H1 (cell line): Measurements from ENCODE around the gene CXorf65. TPM values are rescaled to one million over a fixed set of nuclear protein-coding genes. Genes with fewer than 3 reads are reported as not detected.

Source experiments
- ATF2 ChIP-seq: IDR thresholded peaks from 2 replicates; pipeline ENCODE4 v1.6.1; 2012; ENCODE audit warnings: low read length, inconsistent platforms
- polyA plus RNA-seq, 7 experiments: library from polyadenylated mRNA; depleted of rRNA in 3 of 7; stranded (reverse) in 5 of 7; unstranded in 2 of 7; fragments of >200 nt in 5 of 7; fragments of 200-250 nt in 2 of 7; gene quantifications; 1 replicate in 5 of 7; 2 replicates in 1 of 7; 4 replicates in 1 of 7; pipeline versions ENCODE4 v1.2.1 to v1.2.3, GENCODE V29; 2011 to 2013; ENCODE audit warnings: missing spikeins in 2 of 7, mixed read lengths in 2 of 7
- total RNA-seq: library from RNA; stranded (reverse); fragmentation: NEBNext Ultra II Directional; extraction: Animal tissue kit (Norgen Biotek cat#: 25700); gene quantifications from 2 replicates; pipeline ENCODE4 v1.2.1, GENCODE V29; 2021

The CXorf65 gene
- total and polyA plus RNA-seq, 2 of the 8 experiments (the other 6 are each of a cell fraction or from before 2014, with no cell fraction given) = not detected

GRCh38 chrX:71060127-71060526 is 46.4 kb downstream of the CXorf65 start (continued):
- TF ChIP-seq ATF2 = no peak
